ENCODE measurements around the gene ZNF280A. TPM values are rescaled to one million over a fixed set of nuclear protein-coding genes. Genes with fewer than 3 reads are reported as not detected.
A peak's percentile ranks its signal among the peaks of the same experiment; 100 is the strongest.

ZNF280A gene
- total and polyA plus RNA-seq, 2 of the 8 experiments (the other 6 are each of a cell fraction or from before 2014, with no cell fraction given), result 0.09 to 0.61 TPM

DNA sequence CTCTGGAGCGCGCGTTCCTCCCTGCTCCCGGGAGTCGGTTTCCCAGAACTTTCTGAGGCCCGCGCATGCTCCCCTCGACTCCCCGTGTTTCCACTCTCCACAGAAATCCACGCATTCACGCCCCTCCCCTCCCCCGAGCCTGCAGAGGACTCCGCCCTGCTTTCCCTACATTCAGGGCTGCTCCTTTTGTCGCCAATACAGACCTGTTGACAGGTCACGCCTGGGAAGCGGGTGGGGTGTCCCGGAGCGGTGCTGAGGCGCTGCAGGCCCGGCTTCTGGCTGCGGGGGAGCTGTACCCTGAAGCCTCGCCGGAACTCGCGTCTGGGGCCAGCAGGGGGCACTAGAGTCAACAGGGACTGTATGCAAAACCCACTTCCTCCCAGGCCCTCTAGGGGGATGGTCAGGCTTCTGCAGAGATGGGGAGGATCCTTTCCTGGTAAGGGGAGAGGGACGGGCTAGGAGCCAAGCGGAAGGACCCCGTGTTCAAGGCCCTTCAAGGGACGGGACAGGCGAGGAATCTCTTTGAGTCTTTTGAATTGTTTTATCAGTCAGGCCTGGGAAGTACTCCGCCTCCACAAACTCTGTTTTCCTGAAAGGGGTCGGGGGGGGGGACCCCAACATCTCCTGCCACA lies 39.0 kb upstream of the ZNF280A start, which contains the start of gene PRAME:
PRAME (minus strand) TSS at position 294 of the 632 bp plus-strand sequence. CDS start 2,433 bp downstream, outside the sequence.
- Histone ChIP-seq H3K9ac (replicated peaks in 1 of 4; ENCODE audit: extremely low read depth in 1 of 4, low read depth in 3 of 4, low read length in 3 of 4) (no peak within 1 kb of the TSS), H2BK5ac (ENCODE audit: low read depth, low read length) (no peak within 1 kb of the TSS), H4K91ac (replicated peaks; ENCODE audit: insufficient read length, low read length) (no peak within 1 kb of the TSS), H3K79me1 (ENCODE audit: low read depth, low read length) (no peaks in the 10 kb centered on the region), H3K23me2 (ENCODE audit: low read depth, low read length) (no peaks in the 10 kb centered on the region), H3K4me2 (ENCODE audit: insufficient read depth in 1 of 2, low read depth in 2 of 2, low read length in 2 of 2) (no peak within 1 kb of the TSS), H3K27me3 (replicated peaks in 1 of 4; ENCODE audit: control insufficient read depth in 3 of 4, extremely low read depth in 1 of 4, insufficient read depth in 3 of 4, low read length in 3 of 4) (peaks cover 4 to 31% (median 12%) of the 10 kb centered on the region in 4 experiments), H2AFZ (ENCODE audit: low read length) (no peak within 1 kb of the TSS; the same call in 1 of the 2 replicates), H3K79me2 (ENCODE audit: control insufficient read depth in 1 of 2, insufficient read depth in 2 of 2, low read length in 2 of 2) (no peaks in the 10 kb centered on the region), H2AK5ac (ENCODE audit: low read depth, low read length) (no peak within 1 kb of the TSS), H3K4ac (replicated peaks; ENCODE audit: insufficient read length, low read depth, low read length) (no peak within 1 kb of the TSS), H3K4me3 (ENCODE audit: extremely low read depth in 1 of 4, insufficient read depth in 2 of 4, low read depth in 3 of 4, low read length in 4 of 4) (no peak within 1 kb of the TSS), H3K9me3 (ENCODE audit: insufficient read depth in 2 of 2, low read depth in 1 of 2, low read length in 1 of 2) (peaks cover 18 to 39% of the 10 kb centered on the region in 2 experiments), H3K27ac (ENCODE audit: low read depth, low read length) (no peak within 1 kb of the TSS), H2BK15ac (ENCODE audit: low read length) (no peak within 1 kb of the TSS), H2BK12ac (ENCODE audit: low read depth, low read length) (no peak within 1 kb of the TSS), H4K8ac (ENCODE audit: extremely low read depth, insufficient read depth, low read length) (no peak within 1 kb of the TSS), H2BK120ac (replicated peaks; ENCODE audit: low read depth, low read length) (no peak within 1 kb of the TSS), H4K5ac (ENCODE audit: insufficient read length, low read depth, low read length) (no peak within 1 kb of the TSS), H3K56ac (replicated peaks; ENCODE audit: insufficient read length, low read depth, low read length) (no peak within 1 kb of the TSS), H3K4me1 (replicated peaks in 1 of 4; ENCODE audit: control insufficient read depth in 3 of 4, insufficient read depth in 4 of 4, low read length in 3 of 4) (no peaks in the 10 kb centered on the region), H3K36me3 (ENCODE audit: control insufficient read depth in 2 of 4, insufficient read depth in 4 of 4, low read length in 3 of 4) (no peaks in the 10 kb centered on the region), H3K14ac (ENCODE audit: insufficient read length) (no peak within 1 kb of the TSS), H2BK20ac (ENCODE audit: low read length) (no peak within 1 kb of the TSS), H3K18ac (ENCODE audit: extremely low read depth, low read length) (no peak within 1 kb of the TSS), H4K20me1 (replicated peaks in 1 of 2; ENCODE audit: control insufficient read depth in 1 of 2, insufficient read depth in 2 of 2, low read length in 2 of 2) (no peaks in the 10 kb centered on the region), H3K23ac (ENCODE audit: insufficient read length) (no peak within 1 kb of the TSS)
- peak; percentile 34 to 96 for DNase-seq (ENCODE audit: low read depth in 1 of 2, low spot score in 2 of 2)
- TF ChIP-seq TAF7 (optimal IDR thresholded peaks at IDR 0.05; ENCODE audit: borderline replicate concordance, low read depth, low read length) (peak; percentile 89), RXRA (IDR thresholded peaks at IDR 0.05; ENCODE audit: insufficient read depth, low read depth, low read length) (no peak), ATF3 (IDR thresholded peaks at IDR 0.05; ENCODE audit: insufficient read depth, low read depth, low read length) (peak; percentile 52; the same call in 1 of the 2 replicates), RAD21 (IDR thresholded peaks at IDR 0.05 in 1 of 2, conservative IDR thresholded peaks at IDR 0.05 in 1 of 2; ENCODE audit: low read depth in 2 of 2, low read length in 2 of 2) (peak; percentile 24 to 52), MAX (IDR thresholded peaks at IDR 0.05) (0 out of 2 replicates have a peak, but pooled peaks have one; percentile 10)
- TF ChIP-seq, protein P1, sequence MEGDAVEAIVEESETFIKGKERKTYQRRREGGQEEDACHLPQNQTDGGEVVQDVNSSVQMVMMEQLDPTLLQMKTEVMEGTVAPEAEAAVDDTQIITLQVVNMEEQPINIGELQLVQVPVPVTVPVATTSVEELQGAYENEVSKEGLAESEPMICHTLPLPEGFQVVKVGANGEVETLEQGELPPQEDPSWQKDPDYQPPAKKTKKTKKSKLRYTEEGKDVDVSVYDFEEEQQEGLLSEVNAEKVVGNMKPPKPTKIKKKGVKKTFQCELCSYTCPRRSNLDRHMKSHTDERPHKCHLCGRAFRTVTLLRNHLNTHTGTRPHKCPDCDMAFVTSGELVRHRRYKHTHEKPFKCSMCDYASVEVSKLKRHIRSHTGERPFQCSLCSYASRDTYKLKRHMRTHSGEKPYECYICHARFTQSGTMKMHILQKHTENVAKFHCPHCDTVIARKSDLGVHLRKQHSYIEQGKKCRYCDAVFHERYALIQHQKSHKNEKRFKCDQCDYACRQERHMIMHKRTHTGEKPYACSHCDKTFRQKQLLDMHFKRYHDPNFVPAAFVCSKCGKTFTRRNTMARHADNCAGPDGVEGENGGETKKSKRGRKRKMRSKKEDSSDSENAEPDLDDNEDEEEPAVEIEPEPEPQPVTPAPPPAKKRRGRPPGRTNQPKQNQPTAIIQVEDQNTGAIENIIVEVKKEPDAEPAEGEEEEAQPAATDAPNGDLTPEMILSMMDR (IDR thresholded peaks at IDR 0.05; ENCODE audit: control extremely low read depth in 1 of 3, insufficient read depth in 1 of 3, low read depth in 1 of 3, low read length in 3 of 3), result peak; percentile 91 to 100 (median 96)
- ChIA-PET POLR2A (ENCODE audit: partially characterized antibody) (no interaction called here), CTCF (ENCODE audit: partially characterized antibody) (interaction anchor here (0.7 to 1.0 kb wide), 4 partner anchors 22 to 504 kb away, joined by 3 to 6 read pairs (median 4); no protein-coding TSS in a partner anchor)
- FAIRE-seq, result no peak
- WGBS, 2 experiments (ENCODE audit: extremely low coverage in 1 of 2, insufficient coverage in 1 of 2, insufficient read length in 1 of 2, insufficient replicate concordance in 2 of 2, low coverage in 1 of 2, low lambda C conversion rate in 2 of 2, missing lambda C conversion rate in 1 of 2), result 46% methylated on average over 22 of the region's 32 CpGs; no CpG with 5 or more reads in 1 of the 2 experiments

All from H1 (cell line).